ENCODE data around the gene OPCML.

OPCML gene

GRCh38 chr11:133172349-133172748 lies 360.0 kb downstream of the OPCML start:
- no peak for DNase-seq (ENCODE audit: low spot score)

- DNase-seq (ENCODE audit: low spot score): no peak
These were observed 360.9 kb downstream of the OPCML start for GRCh38 chr11:133171374-133171773.

DNA sequence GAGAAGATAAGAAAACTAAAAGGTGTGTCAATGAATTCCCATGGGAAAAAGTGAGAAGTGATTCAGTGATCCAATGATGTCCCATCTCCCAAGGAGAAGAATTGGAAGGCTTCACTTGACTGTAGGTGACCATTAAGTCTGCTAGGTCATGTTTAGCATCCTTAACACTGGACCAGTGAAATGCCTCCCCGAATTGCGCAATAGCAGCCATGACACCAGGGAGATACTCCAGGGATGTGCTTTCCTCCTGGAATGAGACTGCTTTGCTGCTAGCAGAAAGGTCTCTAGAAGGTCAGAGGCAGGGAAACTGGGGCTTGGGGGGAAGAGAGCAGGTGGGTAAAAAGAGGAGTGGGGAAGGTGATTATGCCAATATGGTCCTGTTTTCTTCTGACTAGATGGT lies 364.3 kb downstream of the OPCML start:
- no peak for DNase-seq (ENCODE audit: low spot score)

DNA sequence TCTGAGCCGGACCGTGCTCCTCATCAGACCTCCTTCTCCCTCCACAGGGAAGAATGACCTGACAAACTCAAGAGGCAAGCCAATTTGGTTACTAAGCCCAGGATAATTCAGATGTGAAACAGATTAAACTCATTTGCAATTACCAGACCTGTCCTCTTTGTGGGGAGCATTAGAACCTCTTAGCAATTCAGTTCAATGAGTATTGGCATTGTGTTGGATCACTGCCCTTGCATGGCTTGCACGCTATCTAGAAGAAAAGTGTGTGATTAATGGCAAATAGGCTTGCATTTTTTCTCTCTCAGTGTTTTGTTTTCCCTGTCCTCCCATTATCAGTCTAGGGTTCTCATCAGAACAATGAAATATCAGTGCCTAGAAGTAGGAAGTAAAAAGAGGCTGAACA lies 365.6 kb downstream of the OPCML start:
- no peak for DNase-seq (ENCODE audit: low spot score)

GRCh38 chr11:133164986-133165385 lies 367.3 kb downstream of the OPCML start:
- DNase-seq (ENCODE audit: low spot score): no peak

DNA sequence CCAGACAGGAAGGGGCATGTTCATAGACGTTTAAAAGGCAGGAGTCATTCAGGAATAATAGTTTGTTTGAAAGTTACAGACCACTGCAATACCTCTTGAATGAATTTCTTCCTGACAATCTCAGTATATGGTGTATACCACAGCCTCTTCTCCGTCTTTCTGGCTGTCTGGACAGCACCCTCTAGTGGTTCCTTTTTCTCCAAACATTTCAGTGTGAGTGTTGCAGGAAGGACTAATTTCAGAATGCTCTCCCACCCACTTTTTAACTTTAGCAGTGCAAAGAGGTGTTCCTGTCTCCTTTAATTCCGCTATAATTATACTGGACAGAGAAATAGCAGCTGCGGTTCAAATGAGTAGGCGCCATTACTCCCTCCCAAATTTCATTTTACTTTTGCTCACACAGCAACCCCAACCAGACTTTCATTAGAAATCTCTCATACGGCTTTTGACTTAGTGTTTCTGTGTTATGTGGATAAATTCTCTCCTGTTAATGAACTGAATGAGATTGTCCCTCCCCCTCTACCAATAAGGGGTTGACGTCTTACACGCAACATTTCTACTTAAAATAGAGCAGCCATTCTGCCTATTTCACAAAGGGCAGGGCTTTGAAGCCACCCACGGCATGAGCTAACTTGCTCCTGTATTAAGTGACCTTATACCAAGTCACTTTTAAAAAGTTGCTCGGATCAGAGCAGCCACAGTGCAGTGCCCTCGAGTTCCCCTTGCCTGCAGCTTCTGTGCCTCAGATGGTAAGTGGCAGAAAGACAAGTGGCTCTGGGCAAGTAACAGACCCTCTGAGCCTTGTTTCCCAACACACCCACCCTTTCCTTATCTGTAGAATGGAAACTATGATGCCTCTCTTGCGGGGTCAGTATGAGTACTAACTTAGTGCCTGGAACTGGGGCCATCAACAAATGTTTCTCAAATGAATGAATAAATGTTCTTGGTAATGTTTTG lies 368.6 kb downstream of the OPCML start:
- DNase-seq (ENCODE audit: low spot score): peak; percentile 20

DNA sequence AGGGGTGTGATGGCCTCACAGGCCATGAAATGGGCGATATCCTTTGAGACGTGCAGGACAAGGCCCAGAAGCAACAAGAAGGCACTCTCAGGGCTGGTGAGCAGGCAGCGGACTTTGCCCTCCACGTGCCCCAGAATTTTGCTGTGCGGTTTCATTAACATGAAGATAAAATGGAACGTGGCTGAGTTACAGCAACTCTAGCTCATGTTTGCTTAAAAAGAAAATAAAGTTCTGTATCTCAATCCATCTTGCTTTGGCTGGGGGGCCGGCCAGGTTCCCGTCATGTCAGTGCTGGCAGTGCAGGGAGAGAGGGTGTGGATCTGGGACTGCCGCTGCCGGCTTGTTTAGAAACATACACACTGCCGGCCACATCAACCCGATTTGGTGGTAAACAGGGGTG lies 370.1 kb downstream of the OPCML start:
- no peak for DNase-seq (ENCODE audit: low spot score)

DNA sequence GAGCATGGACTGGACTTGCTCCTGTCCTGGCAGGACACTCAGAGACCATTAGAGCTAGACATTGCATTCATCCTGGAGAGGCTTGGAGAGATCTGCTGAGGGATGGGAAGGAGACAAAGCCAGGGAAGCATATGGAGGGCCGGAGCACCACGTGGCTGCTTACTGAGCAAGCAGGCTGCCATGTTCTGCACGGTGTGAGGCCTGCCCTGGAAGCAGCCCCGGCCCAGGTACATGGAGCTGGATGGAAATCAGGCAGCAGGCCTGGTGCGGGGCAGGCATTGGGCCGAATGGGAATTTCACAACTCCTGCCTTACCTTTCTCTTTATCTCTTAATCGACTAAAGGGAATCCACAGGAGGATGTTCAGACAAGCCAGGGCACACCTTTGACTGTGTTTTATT lies 371.5 kb downstream of the OPCML start:
- DNase-seq (ENCODE audit: low spot score): no peak

GRCh38 chr11:133156986-133157745 lies 375.1 kb downstream of the OPCML start:
- DNase-seq (ENCODE audit: low spot score): no peak

DNA sequence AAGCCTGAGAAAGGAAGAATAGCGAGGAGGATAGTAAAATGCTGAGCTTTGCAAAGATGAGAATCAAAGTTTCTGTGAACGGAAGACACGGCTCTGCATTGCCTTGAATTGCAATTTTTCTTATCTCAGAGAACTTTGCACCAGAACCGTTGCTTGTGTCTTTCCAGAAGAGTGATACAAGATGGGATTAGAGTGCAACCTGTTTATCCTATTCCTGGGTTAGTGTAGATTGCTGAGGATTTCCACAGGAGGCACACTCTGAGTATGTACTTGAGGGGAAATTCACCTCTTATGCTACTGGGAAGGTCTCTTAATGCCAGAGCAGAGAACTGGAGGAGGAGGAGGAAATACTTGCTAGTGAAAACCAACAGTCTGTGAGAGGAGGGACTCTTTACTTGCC lies 377.5 kb downstream of the OPCML start:
- DNase-seq (ENCODE audit: low spot score): no peak

DNA sequence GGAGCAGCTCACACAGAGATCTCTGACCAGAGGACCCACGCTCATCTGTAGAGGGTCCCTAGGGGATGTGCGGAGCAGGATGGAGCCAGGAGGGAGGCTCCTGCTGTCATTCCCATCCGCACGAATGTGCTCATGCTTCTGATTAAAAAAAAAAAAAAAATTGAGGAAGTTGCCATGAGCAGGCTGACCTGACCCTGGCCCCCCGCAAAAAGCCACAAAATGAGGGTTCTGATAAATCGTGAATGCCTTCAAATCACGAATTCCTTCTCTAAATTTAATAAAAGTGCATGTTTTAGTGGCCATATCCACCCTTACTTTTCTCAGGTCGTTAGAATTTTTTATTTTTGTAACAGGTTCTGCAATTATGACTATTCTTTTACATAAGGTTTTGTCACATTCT lies 378.2 kb downstream of the OPCML start:
- DNase-seq (ENCODE audit: low spot score): no peak

DNA sequence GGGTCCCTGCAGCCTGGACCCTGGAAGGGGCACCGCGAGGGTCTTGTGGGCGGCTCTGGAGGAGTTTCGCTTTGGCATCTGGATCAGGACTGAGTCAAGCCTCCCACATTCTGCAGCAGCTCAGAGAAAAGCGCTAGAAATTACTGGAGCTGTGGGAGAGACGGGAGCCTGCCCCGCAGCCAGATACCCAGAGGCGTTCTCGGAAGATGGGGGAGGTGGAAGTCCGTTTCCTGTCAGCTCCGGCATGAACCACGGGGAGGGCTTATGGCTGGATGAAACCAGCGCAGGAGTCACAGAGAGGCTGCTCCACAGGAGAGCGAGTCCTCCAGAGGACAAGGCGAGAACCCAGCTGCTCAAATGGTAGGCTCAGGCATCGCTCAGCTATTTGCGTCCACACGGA lies 379.3 kb downstream of the OPCML start:
- no peak for DNase-seq (ENCODE audit: low spot score)

DNA sequence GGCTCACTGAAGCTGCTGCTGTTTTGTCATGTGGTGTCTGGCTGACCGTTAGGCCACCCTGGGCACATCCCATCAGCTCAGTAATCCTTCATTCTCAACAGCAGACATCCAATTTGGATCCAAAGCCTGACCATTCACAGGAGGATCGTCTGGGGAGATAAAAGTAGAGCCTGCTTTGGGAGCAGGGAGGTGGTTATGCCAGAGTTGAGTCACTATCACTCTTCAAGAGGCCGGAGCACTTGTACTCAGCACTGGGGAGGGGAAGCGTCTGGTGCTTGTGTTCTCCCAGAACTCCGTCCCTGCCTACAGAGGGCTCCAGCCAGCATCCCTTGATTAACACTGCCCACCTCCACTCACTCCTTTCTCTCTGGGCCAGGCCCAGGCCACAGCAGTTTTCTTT lies 382.6 kb downstream of the OPCML start:
- no peak for DNase-seq (ENCODE audit: low spot score)

GRCh38 chr11:133147625-133148024 lies 384.7 kb downstream of the OPCML start:
- DNase-seq (ENCODE audit: low spot score): no peak

DNA sequence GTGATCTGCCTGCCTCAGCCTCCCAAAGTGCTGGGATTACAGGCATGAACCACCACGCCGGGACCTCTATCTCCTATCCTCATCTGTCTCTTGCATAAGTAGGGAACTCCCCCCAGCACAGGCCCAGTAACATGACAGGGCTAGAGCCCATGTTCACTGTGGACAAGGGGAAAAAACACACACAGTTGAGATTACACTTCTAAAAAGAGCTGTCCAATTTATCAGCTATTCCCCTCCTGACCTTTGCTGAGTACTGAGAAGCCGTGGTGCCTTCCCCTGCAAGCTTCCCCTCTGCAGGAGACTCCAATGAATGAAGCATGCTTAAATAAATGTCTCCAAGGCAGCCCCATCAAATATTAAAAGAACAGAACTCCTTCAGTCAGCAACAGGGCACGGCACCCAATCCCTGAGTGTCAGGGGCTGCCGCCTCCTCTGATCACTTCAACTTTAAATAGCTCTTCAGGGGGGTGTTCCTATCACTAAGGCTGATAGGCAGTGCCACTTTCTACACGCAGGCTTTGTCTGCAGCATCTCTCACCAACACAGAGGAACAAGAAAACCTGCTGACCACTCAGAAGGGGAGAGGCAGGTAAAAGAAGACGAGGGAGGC lies 385.5 kb downstream of the OPCML start:
- DNase-seq (ENCODE audit: low spot score): no peak

GRCh38 chr11:133137939-133138338 lies 394.4 kb downstream of the OPCML start:
- no peak for DNase-seq (ENCODE audit: low spot score)

DNA sequence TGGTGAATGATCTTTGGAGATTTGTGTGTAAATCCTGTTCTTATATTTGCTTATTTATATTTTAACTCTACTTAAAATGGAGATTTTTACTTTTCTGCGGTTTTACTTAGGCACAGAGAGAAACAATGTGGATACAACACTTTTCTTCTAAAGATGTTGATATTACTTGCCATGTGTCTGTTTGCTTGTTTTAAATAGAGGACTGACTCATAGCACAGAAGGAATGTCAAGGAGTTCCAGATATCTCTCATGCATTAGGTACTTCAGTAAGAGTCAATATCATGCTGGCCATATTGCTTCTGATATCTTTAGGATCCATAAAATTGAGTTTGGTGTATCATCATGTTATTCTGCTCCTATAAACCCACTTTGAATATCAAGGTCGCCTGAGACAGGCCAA lies 395.0 kb downstream of the OPCML start:
- no peak for DNase-seq (ENCODE audit: low spot score)

DNA sequence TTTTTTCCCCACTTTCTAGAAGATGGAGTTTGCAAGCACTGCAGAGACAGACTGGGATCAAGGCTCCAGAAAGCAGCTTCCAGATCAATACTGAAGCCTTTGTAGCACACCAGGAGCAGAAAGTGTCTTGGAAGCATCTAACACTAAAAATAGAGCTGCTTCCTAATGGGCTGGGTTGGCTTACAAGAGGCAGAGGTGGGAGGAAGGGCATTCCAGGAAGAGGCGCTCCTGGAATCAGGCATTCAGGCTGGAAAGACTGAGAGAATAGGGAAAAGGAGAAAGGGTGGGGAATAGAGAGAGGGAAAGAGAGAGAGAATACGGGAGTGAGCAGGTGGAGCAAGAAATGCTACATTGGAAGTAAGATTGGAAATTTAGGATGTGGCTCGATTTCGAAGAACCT lies 395.9 kb downstream of the OPCML start:
- DNase-seq (ENCODE audit: low spot score): no peak

DNA sequence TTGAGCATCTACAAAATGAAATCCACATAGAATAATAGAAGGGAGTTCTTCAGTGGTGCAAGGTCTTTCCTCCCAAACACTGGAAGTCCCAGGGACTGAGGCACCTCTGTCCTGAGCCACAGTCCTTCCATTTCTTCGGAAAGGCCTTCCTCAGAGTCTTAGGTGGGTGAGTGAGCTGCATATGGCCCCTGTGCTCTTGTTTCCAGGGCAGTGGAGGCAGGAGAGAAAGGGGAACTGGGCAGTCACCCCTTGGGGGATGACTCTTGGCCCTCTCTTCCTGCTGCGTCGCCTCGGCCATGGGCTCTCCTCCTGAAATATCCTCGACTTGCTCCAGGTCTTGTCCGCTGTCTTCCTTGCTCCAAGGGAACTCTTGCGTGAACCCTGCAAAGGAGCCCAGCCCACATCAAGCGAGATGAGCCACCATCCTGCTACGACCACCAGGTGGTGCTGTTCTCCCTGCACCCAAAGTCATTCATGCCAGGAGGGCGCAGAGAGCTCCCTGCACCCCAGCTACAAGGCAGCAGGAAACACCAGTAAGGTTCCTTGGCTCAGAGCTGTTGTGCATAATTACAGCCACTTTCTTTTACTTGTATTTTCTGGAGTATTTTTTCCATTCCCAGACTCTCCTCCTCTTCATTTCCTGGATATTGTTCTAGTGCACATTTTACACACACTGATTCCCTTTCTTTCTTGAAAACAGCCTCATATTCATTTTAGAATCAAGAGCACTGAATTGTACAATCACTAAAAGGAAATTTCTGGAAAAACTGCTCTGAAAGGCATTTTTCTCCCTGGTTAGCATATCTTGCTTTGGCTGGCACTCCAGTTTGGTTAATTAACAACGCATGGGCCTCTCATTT lies 397.8 kb downstream of the OPCML start:
- DNase-seq (ENCODE audit: low spot score): peak; percentile 39

- no peak for DNase-seq (ENCODE audit: low spot score)
These were observed 398.7 kb downstream of the OPCML start for GRCh38 chr11:133133606-133134005.

GRCh38 chr11:133133050-133133449 lies 399.3 kb downstream of the OPCML start:
- DNase-seq (ENCODE audit: low spot score): no peak

DNA sequence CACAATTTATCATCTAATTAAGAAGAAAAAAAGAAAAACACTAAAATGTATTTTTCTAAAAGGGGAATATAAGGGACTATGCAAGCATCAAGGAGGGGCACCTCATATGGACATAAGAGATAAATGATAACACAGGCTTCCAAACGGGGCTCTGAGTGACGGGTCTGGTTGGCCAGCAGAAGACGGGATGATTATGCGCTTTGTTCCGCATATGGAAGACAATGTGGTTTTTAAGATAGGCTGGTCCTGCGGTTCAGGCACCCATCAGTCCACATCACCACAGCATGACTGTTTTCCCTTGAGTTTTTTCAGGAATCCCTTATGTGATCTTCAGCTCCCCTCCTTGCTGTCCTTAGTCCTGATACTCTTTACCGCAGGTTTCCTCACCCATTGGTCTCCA lies 404.6 kb downstream of the OPCML start:
- no peak for DNase-seq (ENCODE audit: low spot score)

All from LoVo (cell line).